DOHH2 (cell line): Measurements from ENCODE around the gene MDM4.

Source experiments
- H3F3A ChIP-seq: fragments of 200-600 bp; sonication (generic), shearing (Covaris generic); 2 replicates; pipeline ENCODE4 v1.6.0; 2016; ENCODE audit warnings: antibody characterized with exemption, mild to moderate bottlenecking; ENCODE audit not compliant: control insufficient read depth, insufficient read depth
- H3K27ac ChIP-seq: fragments of 200-600 bp; sonication (generic); 2 replicates; pipeline ENCODE4 v1.5.1; 2014; ENCODE audit warnings: low read depth, mild to moderate bottlenecking, low read length, moderate library complexity
- H3K27me3 ChIP-seq: fragments of 200-600 bp; sonication (generic); 2 replicates; pipeline ENCODE4 v1.6.1; 2014; ENCODE audit warnings: mild to moderate bottlenecking, low read length, mixed read lengths; ENCODE audit not compliant: control insufficient read depth
- H3K36me3 ChIP-seq: fragments of 200-600 bp; sonication (generic); 2 replicates; pipeline ENCODE4 v1.6.1; 2014; ENCODE audit warnings: mild to moderate bottlenecking, low read length, moderate library complexity, mixed read lengths; ENCODE audit not compliant: control insufficient read depth
- H3K4me1 ChIP-seq: fragments of 200-600 bp; sonication (generic); 2 replicates; pipeline ENCODE4 v1.6.1; 2014; ENCODE audit warnings: mild to moderate bottlenecking, low read length, mixed read lengths; ENCODE audit not compliant: control insufficient read depth
- H3K4me2 ChIP-seq: fragments of 200-600 bp; sonication (generic); 2 replicates; pipeline ENCODE4 v1.6.0; 2014; ENCODE audit warnings: mild to moderate bottlenecking, low read length, moderate library complexity
- H3K4me3 ChIP-seq: fragments of 200-600 bp; sonication (generic); 2 replicates; pipeline ENCODE4 v1.5.1; 2014; ENCODE audit warnings: mild to moderate bottlenecking, low read length, mixed read lengths
- H3K79me2 ChIP-seq: fragments of 200-600 bp; sonication (generic); 2 replicates; pipeline ENCODE4 v1.6.1; 2014; ENCODE audit warnings: mild to moderate bottlenecking, low read length, mixed read lengths; ENCODE audit not compliant: control insufficient read depth
- H3K9me2 ChIP-seq: fragments of 200-600 bp; sonication (generic); replicated peaks from 2 replicates; pipeline ENCODE4 v1.6.1; 2014; ENCODE audit warnings: mild to moderate bottlenecking, low read length, mixed read lengths; ENCODE audit not compliant: control insufficient read depth
- H3K9me3 ChIP-seq: fragments of 200-600 bp; sonication (generic); 2 replicates; pipeline ENCODE4 v1.6.1; 2014; ENCODE audit warnings: antibody characterized with exemption, low read length, mixed read lengths; ENCODE audit not compliant: control insufficient read depth, insufficient read depth
- H4K20me1 ChIP-seq: fragments of 200-600 bp; sonication (generic); 2 replicates; pipeline ENCODE4 v1.6.0; 2014; ENCODE audit warnings: low read depth, mild to moderate bottlenecking, antibody characterized with exemption, low read length, moderate library complexity; ENCODE audit not compliant: control insufficient read depth, insufficient read depth
- CTCF ChIP-seq: fragments of 200-600 bp; sonication (generic); IDR thresholded peaks from one replicate; pipeline ENCODE4 v1.5.1; 2014; ENCODE audit warnings: antibody characterized with exemption, mild to moderate bottlenecking, low read depth, low read length; ENCODE audit not compliant: poor library complexity, severe bottlenecking
- EZH2phosphoT487 ChIP-seq: fragments of 200-600 bp; sonication (generic); IDR thresholded peaks from 2 replicates; pipeline ENCODE4 v1.6.1; 2017; ENCODE audit warnings: borderline replicate concordance, mild to moderate bottlenecking, antibody characterized with exemption, low read length, moderate library complexity, mixed read lengths

Gene MDM4

GRCh38 chr1:204506969-204507316, 9.3 kb upstream of the MDM4 start:
- Histone ChIP-seq H3K4me3 (peak overlapping the region; percentile 90), H3F3A (peaks cover 16% of the 10 kb centered on the region), H3K79me2 (no peaks in the 10 kb centered on the region), H4K20me1 (no peaks in the 10 kb centered on the region), H3K4me1 (peaks cover 70% of the 10 kb centered on the region), H3K27me3 (no peaks in the 10 kb centered on the region), H3K9me2 (no peaks in the 10 kb centered on the region), H3K27ac (peak overlapping the region; percentile 97), H3K4me2 (peak overlapping the region; percentile 98), H3K9me3 (no peaks in the 10 kb centered on the region), H3K36me3 (peaks cover 7% of the 10 kb centered on the region; the same call in 1 of the 2 replicates)
- TF ChIP-seq CTCF (no peak), EZH2phosphoT487 (no peak)

- H3K9me2 ChIP-seq: no peaks in the 10 kb centered on the region
- no peaks in the 10 kb centered on the region for H3K9me3 ChIP-seq
- TF ChIP-seq CTCF (no peak), EZH2phosphoT487 (no peak)
Measured at GRCh38 chr1:204507317-204508105, 8.7 kb upstream of the MDM4 start.

GRCh38 chr1:204509186-204509635, 7.0 kb upstream of the MDM4 start:
- H4K20me1 ChIP-seq: no peaks in the 10 kb centered on the region
- H3K36me3 ChIP-seq: peaks cover 7% of the 10 kb centered on the region; the same call in 1 of the 2 replicates
- H3K4me1 ChIP-seq: peaks cover 75% of the 10 kb centered on the region
- TF ChIP-seq EZH2phosphoT487 (no peak), CTCF (no peak)
- H3K9me3 ChIP-seq: no peaks in the 10 kb centered on the region
- no peak overlapping the region; the same call in 1 of the 2 replicates for H3K4me3 ChIP-seq
- H3F3A ChIP-seq: peaks cover 35% of the 10 kb centered on the region
- no peaks in the 10 kb centered on the region for H3K79me2 ChIP-seq
- peak overlapping the region; percentile 98; the same call in 1 of the 2 replicates for H3K4me2 ChIP-seq
- H3K27ac ChIP-seq: peak overlapping the region; percentile 97
- no peaks in the 10 kb centered on the region for H3K27me3 ChIP-seq
- H3K9me2 ChIP-seq: no peaks in the 10 kb centered on the region

More at GRCh38 chr1:204507317-204508105, 8.7 kb upstream of the MDM4 start:
- Histone ChIP-seq H3K4me3 (peak overlapping the region; percentile 90), H3F3A (peaks cover 20% of the 10 kb centered on the region), H4K20me1 (no peaks in the 10 kb centered on the region), H3K4me1 (peaks cover 75% of the 10 kb centered on the region), H3K79me2 (no peaks in the 10 kb centered on the region), H3K36me3 (peaks cover 7% of the 10 kb centered on the region; the same call in 1 of the 2 replicates), H3K4me2 (peak overlapping the region; percentile 98), H3K27me3 (no peaks in the 10 kb centered on the region), H3K27ac (peak overlapping the region; percentile 97)
